IMR-90 (cell line): ENCODE measurements around the gene CYP17A1.

Experiments
- BHLHE40 ChIP-seq: fragments of 150-350 bp; IDR thresholded peaks from 2 replicates; pipeline ENCODE4 v1.6.1; 2016; ENCODE audit warnings: mild to moderate bottlenecking, low read depth, low read length
- CEBPB ChIP-seq: IDR thresholded peaks from 2 replicates; pipeline ENCODE4 v1.6.1; 2012; ENCODE audit warnings: low read depth, low read length, improper control_type of control experiment
- CTCF ChIP-seq: conservative IDR thresholded peaks from 2 replicates; pipeline ENCODE4 v1.5.1; 2012; ENCODE audit warnings: mild to moderate bottlenecking, low read depth, low read length, improper control_type of control experiment
- MAZ ChIP-seq: IDR thresholded peaks from 2 replicates; pipeline ENCODE4 v1.6.1; 2012; ENCODE audit warnings: low read depth, mild to moderate bottlenecking, low read length, improper control_type of control experiment, moderate library complexity, borderline replicate concordance
- POLR2A ChIP-seq: IDR thresholded peaks from 2 replicates; pipeline ENCODE4 v1.6.1; 2012; ENCODE audit warnings: mild to moderate bottlenecking, low read depth, low read length
- RFX5 ChIP-seq: IDR thresholded peaks from 2 replicates; pipeline ENCODE4 v1.8.0; 2012; ENCODE audit warnings: low read depth, mild to moderate bottlenecking, low read length, moderate library complexity
- SMC3 ChIP-seq: fragments of 150-350 bp; IDR thresholded peaks from 2 replicates; pipeline ENCODE4 v1.6.1; 2016; ENCODE audit warnings: low read depth, mild to moderate bottlenecking, antibody characterized with exemption, low read length, moderate library complexity
- USF2 ChIP-seq: fragments of 150-350 bp; IDR thresholded peaks from 2 replicates; pipeline ENCODE4 v1.6.1; 2017; ENCODE audit warnings: mild to moderate bottlenecking, antibody characterized with exemption, low read length, low read depth

GRCh38 chr10:102817175-102817574 is 20.0 kb downstream of the CYP17A1 start:
- TF ChIP-seq POLR2A (no peak), CTCF (no peak), SMC3 (no peak), USF2 (no peak), CEBPB (no peak), BHLHE40 (no peak), MAZ (no peak), RFX5 (no peak)
